Stomach (tissue), 9 donors: Measurements from ENCODE around the gene ZNF507. TPM values are rescaled to one million over a fixed set of nuclear protein-coding genes. Genes with fewer than 3 reads are reported as not detected.

Experiments
- DNase-seq, 2 donors: peaks; one replicate each; pipeline versions ENCODE4 v3.0.0 to v3.0.0-alpha.2; 2013 to 2019
- H3K27ac ChIP-seq, 5 donors: fragments of 200-600 bp in 4 of 5; sonication (generic) in 4 of 5; one replicate each; pipeline ENCODE4 v1.5.1; 2013 to 2019; ENCODE audit warnings: mild to moderate bottlenecking in 1 of 5, moderate library complexity in 1 of 5
- H3K27me3 ChIP-seq, 3 donors: fragments of 200-600 bp; sonication (generic); one replicate each; pipeline ENCODE4 v1.5.1; 2017 to 2019; ENCODE audit warnings: mixed run types in 1 of 3
- H3K36me3 ChIP-seq, 4 donors: fragments of 200-600 bp; sonication (generic); 1 replicate in 3 of 4; 2 replicates in 1 of 4; pipeline ENCODE4 v1.5.1; 2016 to 2019
- H3K4me1 ChIP-seq, 4 donors: fragments of 200-600 bp; sonication (generic); one replicate each; pipeline ENCODE4 v1.5.1; 2016 to 2019
- H3K4me3 ChIP-seq, 4 donors: fragments of 200-600 bp; sonication (generic) in 3 of 4; one replicate each; pipeline ENCODE4 v1.5.1; 2016 to 2019; ENCODE audit warnings: mild to moderate bottlenecking in 1 of 4
- H3K9me3 ChIP-seq, 4 donors: fragments of 200-600 bp; sonication (generic); one replicate each; pipeline ENCODE4 v1.5.1; 2016 to 2019
- EP300 ChIP-seq: sonication (generic); formaldehyde crosslinking; IDR thresholded peaks from one replicate; pipeline ENCODE4 v1.6.1; 2017; ENCODE audit warnings: antibody characterized with exemption
- POLR2A ChIP-seq, 4 donors: fragments of 450-650 bp; IDR thresholded peaks; one replicate each; pipeline ENCODE4 v1.6.1; 2016; ENCODE audit warnings: antibody characterized with exemption in 4 of 4, control low read depth in 2 of 4, mild to moderate bottlenecking in 1 of 4, moderate library complexity in 1 of 4
- POLR2AphosphoS5 ChIP-seq, 3 donors: sonication (generic); formaldehyde crosslinking; IDR thresholded peaks; one replicate each; pipeline ENCODE4 v1.6.1; 2016; ENCODE audit warnings: antibody characterized with exemption in 3 of 3
- WGBS, 5 donors: extraction: QIAGEN DNeasy Blood & Tissue Kit in 3 of 5; methylation state at CpG; one replicate each; pipeline versions ENCODE4 v1.1.5 to v1.1.7; 2013 to 2018; 5-methylcytosine and 5-hydroxymethylcytosine counted together
- intact Hi-C: fragments of 100-400 bp; cut with DNase I; formaldehyde crosslinking; loops from one replicate; pipeline ENCODE4 v1.15.1; 2023; ENCODE audit warnings: low total_unique reads
- polyA plus RNA-seq, 3 donors: library from polyadenylated mRNA; stranded (reverse); fragments of 200-250 nt; gene quantifications; one replicate each; pipeline ENCODE4 v1.2.3, GENCODE V29; 2013
- total RNA-seq, 5 donors: library from RNA; depleted of rRNA; stranded (reverse); fragments of >200 nt; gene quantifications; one replicate each; pipeline versions ENCODE4 v1.1.0 to v1.2.3, GENCODE V29; 2014 to 2016
- TF ChIP-seq, protein P1 (sequence below), 7 experiments: fragments of 450-650 bp in 4 of 7; fragments of 200-600 bp in 3 of 7; sonication (generic) in 3 of 7; IDR thresholded peaks; one replicate each; pipeline ENCODE4 v1.5.1; 2016 to 2019; ENCODE audit warnings: antibody characterized with exemption in 7 of 7, control low read depth in 2 of 7, mild to moderate bottlenecking in 1 of 7
- donor health status: healthy with polysubstance abuse.
- donor health status: Bipolar disorder and iron deficiency.
- donor health status: healthy.

Gene ZNF507
- total and polyA plus RNA-seq, 8 donors = 2.8 to 76.5 (median 16.9) TPM

DNA sequence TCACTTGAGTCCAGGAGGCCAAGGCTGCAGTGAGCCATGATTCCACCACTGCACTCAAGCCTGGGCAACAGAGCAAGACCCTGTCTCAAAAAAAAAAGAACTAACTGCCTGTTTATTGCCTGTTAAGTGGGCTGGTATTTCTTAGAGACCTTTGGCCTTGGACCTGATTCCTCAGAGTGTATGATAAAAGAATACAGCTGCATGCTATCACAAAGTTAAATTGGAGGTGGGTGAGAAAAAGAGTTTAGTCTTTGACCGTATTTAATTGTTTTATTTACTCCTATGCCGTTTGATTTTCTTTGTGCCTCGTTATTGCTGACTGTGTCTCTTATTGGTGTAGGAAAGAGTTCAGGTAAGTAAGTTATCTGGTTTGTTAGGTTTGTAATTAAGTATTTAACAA, 34.9 kb downstream of the ZNF507 start:
- intact Hi-C loops = no loop called here
- Histone ChIP-seq H3K36me3 (peaks cover 13 to 82% (median 72%) of the 10 kb centered on the region in 4 donors), H3K4me3 (no peak overlapping the region), H3K4me1 (peaks cover 0 to under 1% (median 0%) of the 10 kb centered on the region in 4 donors), H3K27ac (no peak overlapping the region), H3K27me3 (no peaks in the 10 kb centered on the region), H3K9me3 (no peaks in the 10 kb centered on the region)
- WGBS, 5 donors = 80 to 86% (median 82%) methylated on average over 3 of the region's 3 CpGs
- DNase-seq = no peak
- TF ChIP-seq EP300 (no peak), POLR2A (IDR thresholded peaks at IDR 0.05) (no peak), POLR2AphosphoS5 (IDR thresholded peaks at IDR 0.05) (no peak)
- TF ChIP-seq, protein P1, sequence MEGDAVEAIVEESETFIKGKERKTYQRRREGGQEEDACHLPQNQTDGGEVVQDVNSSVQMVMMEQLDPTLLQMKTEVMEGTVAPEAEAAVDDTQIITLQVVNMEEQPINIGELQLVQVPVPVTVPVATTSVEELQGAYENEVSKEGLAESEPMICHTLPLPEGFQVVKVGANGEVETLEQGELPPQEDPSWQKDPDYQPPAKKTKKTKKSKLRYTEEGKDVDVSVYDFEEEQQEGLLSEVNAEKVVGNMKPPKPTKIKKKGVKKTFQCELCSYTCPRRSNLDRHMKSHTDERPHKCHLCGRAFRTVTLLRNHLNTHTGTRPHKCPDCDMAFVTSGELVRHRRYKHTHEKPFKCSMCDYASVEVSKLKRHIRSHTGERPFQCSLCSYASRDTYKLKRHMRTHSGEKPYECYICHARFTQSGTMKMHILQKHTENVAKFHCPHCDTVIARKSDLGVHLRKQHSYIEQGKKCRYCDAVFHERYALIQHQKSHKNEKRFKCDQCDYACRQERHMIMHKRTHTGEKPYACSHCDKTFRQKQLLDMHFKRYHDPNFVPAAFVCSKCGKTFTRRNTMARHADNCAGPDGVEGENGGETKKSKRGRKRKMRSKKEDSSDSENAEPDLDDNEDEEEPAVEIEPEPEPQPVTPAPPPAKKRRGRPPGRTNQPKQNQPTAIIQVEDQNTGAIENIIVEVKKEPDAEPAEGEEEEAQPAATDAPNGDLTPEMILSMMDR (IDR thresholded peaks at IDR 0.05) = no peak

DNA sequence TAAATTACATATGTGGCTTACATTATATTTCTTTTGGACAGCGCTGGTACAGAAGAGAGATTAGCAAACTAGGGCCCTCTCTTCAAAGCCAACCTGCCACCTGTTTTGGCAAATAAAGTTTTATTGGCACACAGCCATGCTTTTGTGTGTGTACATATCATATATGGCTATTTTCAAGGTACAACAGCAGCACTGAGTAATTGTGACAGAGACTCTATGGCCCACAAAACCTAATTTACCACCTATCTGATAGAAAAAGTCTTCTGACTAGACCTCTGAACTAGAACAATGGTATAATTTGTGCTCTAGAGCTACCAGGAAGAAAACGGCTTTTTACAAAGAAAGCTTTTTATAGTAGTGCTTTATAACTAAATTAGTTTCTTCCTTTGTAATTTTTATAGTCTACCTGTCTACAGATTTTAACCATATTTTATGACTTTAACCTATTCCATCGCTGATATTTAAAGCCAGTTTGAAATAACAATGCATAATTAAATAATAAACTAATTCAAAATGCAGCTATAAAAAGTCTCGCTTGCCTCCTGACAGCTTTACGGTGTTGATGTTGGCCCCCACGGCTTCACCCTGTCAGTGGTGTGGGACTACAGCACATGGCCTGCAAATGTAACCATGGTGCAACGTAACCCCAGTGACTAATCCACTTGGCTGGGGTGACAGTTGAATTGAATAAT, 42.4 kb downstream of the ZNF507 start:
- H3K36me3 ChIP-seq = peaks cover 7 to 32% (median 25%) of the 10 kb centered on the region in 4 donors
- no peak overlapping the region for H3K27ac ChIP-seq
- no peaks in the 10 kb centered on the region for H3K27me3 ChIP-seq
- WGBS, 5 donors = 74 to 87% (median 81%) methylated on average over 7 of the region's 7 CpGs
- intact Hi-C loops = no loop called here
- no peak for DNase-seq
- no peaks in the 10 kb centered on the region for H3K9me3 ChIP-seq
- TF ChIP-seq EP300 (no peak), POLR2A (IDR thresholded peaks at IDR 0.05) (no peak), POLR2AphosphoS5 (IDR thresholded peaks at IDR 0.05) (no peak)
- TF ChIP-seq, protein P1 (IDR thresholded peaks at IDR 0.05) = no peak
- H3K4me3 ChIP-seq = no peak overlapping the region
- H3K4me1 ChIP-seq = no peaks in the 10 kb centered on the region

DNA sequence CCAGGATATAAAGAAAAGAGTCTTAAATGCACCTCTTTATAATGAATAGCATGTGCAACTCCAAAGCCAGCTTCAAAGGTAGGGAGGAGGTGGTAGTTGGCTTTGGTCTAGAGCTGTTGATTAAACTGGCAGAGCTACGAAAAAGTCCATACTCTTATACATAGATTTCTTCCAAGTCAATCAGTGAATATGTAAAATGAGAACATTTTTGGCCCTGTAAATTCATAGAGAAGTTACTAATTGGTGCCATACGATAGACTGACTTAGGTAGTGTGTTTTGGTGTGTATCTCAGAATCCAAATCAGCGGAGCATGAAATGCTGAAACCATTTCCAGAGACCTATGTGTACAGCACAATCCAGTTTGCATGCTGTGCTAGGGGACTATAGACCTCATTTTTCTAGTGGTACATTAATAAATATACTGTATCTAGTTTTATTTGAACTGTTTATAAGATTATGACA, 43.0 kb downstream of the ZNF507 start:
- Histone ChIP-seq H3K27ac (no peak overlapping the region), H3K9me3 (no peaks in the 10 kb centered on the region), H3K4me1 (no peaks in the 10 kb centered on the region), H3K36me3 (peaks cover 1 to 27% (median 19%) of the 10 kb centered on the region in 4 donors), H3K27me3 (no peaks in the 10 kb centered on the region), H3K4me3 (no peak overlapping the region)
- intact Hi-C loops = no loop called here
- TF ChIP-seq POLR2AphosphoS5 (IDR thresholded peaks at IDR 0.05) (no peak), POLR2A (IDR thresholded peaks at IDR 0.05) (no peak), EP300 (no peak)
- TF ChIP-seq, protein P1 (IDR thresholded peaks at IDR 0.05) = no peak
- 87 to 98% (median 93%) methylated on average over 3 of the region's 3 CpGs for whole genome bisulfite sequencing, 5 donors
- DNase-seq = no peak

GRCh38 chr19:32392901-32393300, 47.5 kb downstream of the ZNF507 start:
- H3K27ac ChIP-seq = peak overlapping the region in 1 of 5 donors; percentile 7
- H3K9me3 ChIP-seq = no peaks in the 10 kb centered on the region
- no peaks in the 10 kb centered on the region for H3K27me3 ChIP-seq
- H3K36me3 ChIP-seq = no peaks in the 10 kb centered on the region
- TF ChIP-seq POLR2AphosphoS5 (IDR thresholded peaks at IDR 0.05) = no peak
- TF ChIP-seq, protein P1 (IDR thresholded peaks at IDR 0.05) = no peak
- TF ChIP-seq POLR2A (IDR thresholded peaks at IDR 0.05) = no peak
- no peak for TF ChIP-seq EP300
- no peak for DNase-seq
- no peak overlapping the region for H3K4me3 ChIP-seq
- H3K4me1 ChIP-seq = no peaks in the 10 kb centered on the region
- WGBS, 5 donors = 75 to 84% (median 80%) methylated on average over 3 of the region's 3 CpGs
- intact Hi-C loops = no loop called here
